Measurements from ENCODE around the gene DENND1A.

The DENND1A gene

DNA sequence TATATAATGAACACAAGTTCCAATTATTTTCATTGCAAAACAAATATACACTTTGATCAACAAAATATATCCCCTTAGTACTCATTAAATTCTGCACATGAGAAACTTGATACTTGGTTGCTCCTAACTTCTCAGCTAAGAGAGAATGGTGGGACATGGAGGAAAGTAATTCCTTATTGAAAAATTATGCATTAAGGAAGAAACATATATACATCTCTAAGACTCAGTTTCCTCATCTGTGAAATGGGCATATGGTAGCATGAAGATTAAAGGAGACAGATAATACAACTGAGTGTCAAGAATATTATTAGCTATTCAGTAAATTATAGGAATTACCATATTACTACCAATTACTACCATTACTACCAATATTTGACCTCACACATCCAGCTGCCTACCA is 488.2 kb downstream of the DENND1A start:
- TF ChIP-seq, protein P1, sequence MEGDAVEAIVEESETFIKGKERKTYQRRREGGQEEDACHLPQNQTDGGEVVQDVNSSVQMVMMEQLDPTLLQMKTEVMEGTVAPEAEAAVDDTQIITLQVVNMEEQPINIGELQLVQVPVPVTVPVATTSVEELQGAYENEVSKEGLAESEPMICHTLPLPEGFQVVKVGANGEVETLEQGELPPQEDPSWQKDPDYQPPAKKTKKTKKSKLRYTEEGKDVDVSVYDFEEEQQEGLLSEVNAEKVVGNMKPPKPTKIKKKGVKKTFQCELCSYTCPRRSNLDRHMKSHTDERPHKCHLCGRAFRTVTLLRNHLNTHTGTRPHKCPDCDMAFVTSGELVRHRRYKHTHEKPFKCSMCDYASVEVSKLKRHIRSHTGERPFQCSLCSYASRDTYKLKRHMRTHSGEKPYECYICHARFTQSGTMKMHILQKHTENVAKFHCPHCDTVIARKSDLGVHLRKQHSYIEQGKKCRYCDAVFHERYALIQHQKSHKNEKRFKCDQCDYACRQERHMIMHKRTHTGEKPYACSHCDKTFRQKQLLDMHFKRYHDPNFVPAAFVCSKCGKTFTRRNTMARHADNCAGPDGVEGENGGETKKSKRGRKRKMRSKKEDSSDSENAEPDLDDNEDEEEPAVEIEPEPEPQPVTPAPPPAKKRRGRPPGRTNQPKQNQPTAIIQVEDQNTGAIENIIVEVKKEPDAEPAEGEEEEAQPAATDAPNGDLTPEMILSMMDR (IDR thresholded peaks at IDR 0.05), result no peak
- Histone ChIP-seq H3K27ac (no peak overlapping the region), H3K36me3 (peaks cover 17 to 39% (median 24%) of the 10 kb centered on the region in 3 donors), H3K4me3 (no peak overlapping the region), H3K9me3 (no peaks in the 10 kb centered on the region), H3K4me1 (no peaks in the 10 kb centered on the region), H3K27me3 (no peaks in the 10 kb centered on the region)
- no peak for DNase-seq
- intact Hi-C loops (cut with DNase I; ENCODE audit: low total_unique reads), result no loop called here

GRCh38 chr9:123440256-123440655 is 489.7 kb downstream of the DENND1A start:
- intact Hi-C loops (cut with DNase I; ENCODE audit: low total_unique reads), result no loop called here
- DNase-seq, result no peak
- Histone ChIP-seq H3K36me3 (peaks cover 17 to 48% (median 36%) of the 10 kb centered on the region in 3 donors), H3K9me3 (no peaks in the 10 kb centered on the region), H3K4me1 (no peaks in the 10 kb centered on the region), H3K27ac (no peak overlapping the region), H3K27me3 (no peaks in the 10 kb centered on the region), H3K4me3 (no peak overlapping the region)
- TF ChIP-seq, protein P1 (IDR thresholded peaks at IDR 0.05), result no peak

- Histone ChIP-seq H3K27ac (no peak overlapping the region), H3K27me3 (no peaks in the 10 kb centered on the region), H3K9me3 (no peaks in the 10 kb centered on the region), H3K36me3 (peaks cover 17 to 53% (median 44%) of the 10 kb centered on the region in 3 donors), H3K4me3 (no peak overlapping the region), H3K4me1 (no peaks in the 10 kb centered on the region)
- TF ChIP-seq, protein P1 (IDR thresholded peaks at IDR 0.05), result no peak
- no peak for DNase-seq
- intact Hi-C loops (cut with DNase I; ENCODE audit: low total_unique reads), result no loop called here
Measured at GRCh38 chr9:123438821-123439220, 491.1 kb downstream of the DENND1A start.

- no peaks in the 10 kb centered on the region for H3K4me1 ChIP-seq
- H3K27ac ChIP-seq, result no peak overlapping the region
- TF ChIP-seq, protein P1 (IDR thresholded peaks at IDR 0.05), result no peak
- H3K36me3 ChIP-seq, result peaks cover 17 to 54% (median 45%) of the 10 kb centered on the region in 3 donors
- no peaks in the 10 kb centered on the region for H3K27me3 ChIP-seq
- no peak overlapping the region for H3K4me3 ChIP-seq
- no peaks in the 10 kb centered on the region for H3K9me3 ChIP-seq
- intact Hi-C loops (cut with DNase I; ENCODE audit: low total_unique reads), result no loop called here
- DNase-seq, result no peak
Measured at GRCh38 chr9:123438321-123438720, 491.6 kb downstream of the DENND1A start.

GRCh38 chr9:123437201-123437600 is 492.7 kb downstream of the DENND1A start:
- peaks cover 17 to 65% (median 56%) of the 10 kb centered on the region in 3 donors for H3K36me3 ChIP-seq
- no peak for DNase-seq
- no peaks in the 10 kb centered on the region for H3K9me3 ChIP-seq
- TF ChIP-seq, protein P1 (IDR thresholded peaks at IDR 0.05), result no peak
- no peak overlapping the region for H3K27ac ChIP-seq
- H3K4me1 ChIP-seq, result no peaks in the 10 kb centered on the region
- intact Hi-C loops (cut with DNase I; ENCODE audit: low total_unique reads), result no loop called here
- H3K4me3 ChIP-seq, result no peak overlapping the region
- H3K27me3 ChIP-seq, result no peaks in the 10 kb centered on the region

DNA sequence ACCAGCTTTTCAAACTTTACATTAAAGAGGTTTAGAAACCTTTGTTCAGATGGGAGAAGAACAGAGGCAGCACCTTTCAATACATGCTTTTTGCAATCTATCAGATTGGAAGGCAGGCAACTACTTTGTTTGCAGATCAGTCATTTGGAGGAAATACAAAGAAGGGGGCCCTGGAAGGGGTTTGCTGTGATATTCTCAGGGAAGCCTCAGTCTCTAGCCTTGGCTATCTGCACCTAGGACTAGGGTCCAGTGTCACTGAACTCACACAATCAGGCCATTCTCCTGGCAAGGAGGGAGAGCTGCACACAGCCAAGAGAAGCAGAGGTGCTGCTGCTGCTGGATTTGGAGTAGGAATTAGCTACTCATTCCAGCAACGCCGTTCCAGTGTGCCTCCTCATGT is 494.5 kb downstream of the DENND1A start:
- no peaks in the 10 kb centered on the region for H3K9me3 ChIP-seq
- no peak for DNase-seq
- H3K27ac ChIP-seq, result no peak overlapping the region
- no peaks in the 10 kb centered on the region for H3K4me1 ChIP-seq
- H3K4me3 ChIP-seq, result no peak overlapping the region
- peaks cover 17 to 79% (median 71%) of the 10 kb centered on the region in 3 donors for H3K36me3 ChIP-seq
- intact Hi-C loops (cut with DNase I; ENCODE audit: low total_unique reads), result no loop called here
- TF ChIP-seq, protein P1 (IDR thresholded peaks at IDR 0.05), result no peak
- no peaks in the 10 kb centered on the region for H3K27me3 ChIP-seq

Measured in tibial artery (tissue), 4 donors.